Activated T-cell treated with anti-CD3 and anti-CD28 coated beads, Interleukin-2, amount 50 U/mL, for 48 hours (primary cell): Measurements from ENCODE around the gene NFE2L3.

ENCODE experiments used
- DNase-seq, 2 experiments: peaks; one replicate each; pipeline ENCODE4 v3.0.0-alpha.2; 2020

The NFE2L3 gene

DNA sequence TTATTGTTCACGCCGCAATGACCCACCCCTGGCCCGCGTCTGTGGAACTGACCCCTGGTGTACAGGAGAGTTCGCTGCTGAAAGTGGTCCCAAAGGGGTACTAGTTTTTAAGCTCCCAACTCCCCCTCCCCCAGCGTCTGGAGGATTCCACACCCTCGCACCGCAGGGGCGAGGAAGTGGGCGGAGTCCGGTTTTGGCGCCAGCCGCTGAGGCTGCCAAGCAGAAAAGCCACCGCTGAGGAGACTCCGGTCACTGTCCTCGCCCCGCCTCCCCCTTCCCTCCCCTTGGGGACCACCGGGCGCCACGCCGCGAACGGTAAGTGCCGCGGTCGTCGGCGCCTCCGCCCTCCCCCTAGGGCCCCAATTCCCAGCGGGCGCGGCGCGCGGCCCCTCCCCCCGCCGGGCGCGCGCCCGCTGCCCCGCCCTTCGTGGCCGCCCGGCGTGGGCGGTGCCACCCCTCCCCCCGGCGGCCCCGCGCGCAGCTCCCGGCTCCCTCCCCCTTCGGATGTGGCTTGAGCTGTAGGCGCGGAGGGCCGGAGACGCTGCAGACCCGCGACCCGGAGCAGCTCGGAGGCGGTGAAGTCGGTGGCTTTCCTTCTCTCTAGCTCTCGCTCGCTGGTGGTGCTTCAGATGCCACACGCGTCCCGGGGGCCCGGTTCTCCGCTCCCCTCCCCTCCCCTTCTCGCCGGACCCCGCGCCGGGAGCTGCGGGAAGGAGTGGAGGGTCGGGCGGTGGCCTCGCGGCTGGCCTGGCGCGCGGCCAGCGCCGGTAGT, 49.4 kb downstream of the NFE2L3 start, which contains the start of gene CBX3:
TSS of gene CBX3 (plus strand) at position 499 of the 772 bp plus-strand sequence. CDS start 1,254 bp downstream, outside the sequence.
- DNase-seq = peak; percentile 94 to 95

DNA sequence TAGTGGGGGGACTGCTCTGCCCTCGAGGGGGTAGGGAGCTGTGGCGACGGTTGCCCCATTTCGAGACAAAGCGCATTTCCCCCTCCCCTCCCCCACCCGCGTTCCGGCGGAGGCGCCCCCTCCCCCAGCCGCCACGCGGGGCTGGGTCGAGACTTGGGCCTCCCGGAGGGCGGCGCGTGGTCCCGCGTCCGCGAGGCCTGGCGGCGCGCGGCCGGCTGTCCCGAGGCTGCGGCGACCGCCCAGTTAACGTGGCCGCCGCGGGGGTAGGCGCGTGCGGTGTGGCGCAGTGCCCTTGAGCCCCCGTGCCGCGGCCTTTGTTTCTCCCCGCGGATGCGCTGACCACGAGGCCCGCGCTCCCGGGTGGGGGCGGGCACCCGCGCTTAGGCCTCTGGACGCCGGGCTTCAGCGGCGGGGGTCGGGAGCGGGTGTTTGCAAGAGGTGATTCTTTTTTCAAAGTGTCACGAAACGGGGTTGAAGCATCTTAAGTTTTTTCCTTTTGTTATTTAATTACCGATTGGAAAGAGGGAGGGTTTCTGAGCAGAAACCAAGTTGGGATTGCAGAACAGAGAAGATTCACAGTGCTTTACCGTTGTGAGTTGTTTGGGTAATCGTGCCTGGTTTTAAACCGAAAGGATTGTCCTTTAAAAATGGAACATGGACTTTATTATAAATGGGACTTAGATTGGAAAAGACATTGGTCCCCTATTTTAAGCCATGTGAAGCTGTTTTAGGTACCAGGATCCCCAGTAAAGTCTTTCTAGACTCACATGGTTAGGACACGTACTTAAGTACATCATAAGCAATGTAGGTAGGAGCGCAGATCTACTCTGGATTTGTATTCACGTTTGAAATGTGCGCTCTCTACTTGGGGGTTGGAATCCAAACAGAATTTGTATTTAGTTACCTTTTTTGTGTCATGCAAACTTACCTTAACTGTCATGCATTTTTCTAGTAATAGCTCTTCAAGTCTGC, 50.3 kb downstream of the NFE2L3 start:
- DNase-seq = peak; percentile 73 to 75

DNA sequence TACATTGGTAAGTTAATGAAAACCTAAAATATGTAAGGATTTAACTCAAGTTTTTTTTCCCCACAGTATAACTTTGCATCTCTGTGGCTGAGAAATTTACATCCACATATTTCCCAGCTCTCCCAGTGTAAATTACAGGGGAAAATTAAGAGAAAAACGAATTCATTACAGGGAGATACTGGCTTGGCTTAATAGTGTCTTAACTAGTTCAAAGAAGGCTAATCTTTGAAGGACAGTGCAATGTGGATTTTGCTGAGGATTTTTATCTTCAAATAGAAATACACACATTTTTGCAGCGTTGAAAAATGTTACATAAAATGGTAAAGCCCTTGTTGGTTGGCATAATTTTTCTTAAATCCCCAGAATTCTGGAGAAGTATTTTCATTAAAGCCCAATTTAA, 51.0 kb downstream of the NFE2L3 start:
- no peak for DNase-seq

DNA sequence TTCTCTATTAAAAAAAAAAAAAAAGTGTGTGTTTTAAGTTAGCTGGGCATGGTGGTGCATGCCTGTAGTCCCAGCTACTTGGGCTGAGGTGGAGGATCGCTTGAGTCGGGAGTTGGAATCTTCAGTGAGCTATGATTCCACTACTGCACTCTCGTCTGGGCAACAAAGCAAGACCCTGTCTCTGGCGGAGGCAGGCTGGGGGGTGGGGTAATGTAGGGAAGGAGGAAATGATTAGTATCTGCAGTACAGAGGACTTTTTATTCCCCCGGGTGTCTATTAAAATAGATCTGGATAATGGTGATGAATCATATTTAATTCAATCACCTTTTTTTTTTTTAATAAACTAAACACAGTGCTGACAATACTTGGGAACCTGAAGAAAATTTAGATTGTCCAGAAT, 56.0 kb downstream of the NFE2L3 start:
- DNase-seq = no peak

DNA sequence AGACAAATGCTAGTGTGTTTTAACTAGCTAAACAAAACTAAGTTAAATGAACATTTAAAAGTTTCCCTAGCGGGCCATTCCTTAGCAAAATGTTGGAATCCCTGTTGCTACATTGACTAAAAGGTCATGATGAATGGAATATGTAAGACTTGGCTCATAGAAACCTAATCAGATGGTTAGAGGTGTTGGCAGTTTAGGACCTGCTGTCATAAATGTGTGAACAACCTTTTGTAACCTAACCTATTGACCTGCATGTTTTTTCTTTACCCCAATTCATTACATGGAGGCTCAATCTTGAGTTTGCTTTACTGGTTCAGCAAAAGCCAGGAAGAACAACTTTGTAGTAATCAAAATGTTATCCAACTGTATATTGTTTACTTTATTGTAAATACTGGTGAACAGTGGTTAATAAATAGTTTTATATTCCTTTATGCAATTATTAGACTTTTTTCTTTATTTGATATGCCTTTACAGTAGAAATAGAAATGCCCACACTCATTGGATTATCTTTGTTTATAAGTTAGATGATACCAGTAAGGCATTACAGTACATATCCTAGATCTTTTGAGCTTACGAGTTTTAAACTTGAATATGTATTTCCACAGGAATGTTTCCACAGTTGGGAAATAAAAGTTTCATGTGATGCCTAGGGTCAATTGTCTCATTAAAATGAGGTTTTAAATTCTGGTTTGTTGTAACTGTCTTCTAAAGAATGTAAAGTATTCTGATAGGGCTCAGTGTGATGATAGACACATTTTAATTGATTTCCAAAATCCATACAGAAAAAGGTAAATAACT, 61.1 kb downstream of the NFE2L3 start:
- DNase-seq = no peak

DNA sequence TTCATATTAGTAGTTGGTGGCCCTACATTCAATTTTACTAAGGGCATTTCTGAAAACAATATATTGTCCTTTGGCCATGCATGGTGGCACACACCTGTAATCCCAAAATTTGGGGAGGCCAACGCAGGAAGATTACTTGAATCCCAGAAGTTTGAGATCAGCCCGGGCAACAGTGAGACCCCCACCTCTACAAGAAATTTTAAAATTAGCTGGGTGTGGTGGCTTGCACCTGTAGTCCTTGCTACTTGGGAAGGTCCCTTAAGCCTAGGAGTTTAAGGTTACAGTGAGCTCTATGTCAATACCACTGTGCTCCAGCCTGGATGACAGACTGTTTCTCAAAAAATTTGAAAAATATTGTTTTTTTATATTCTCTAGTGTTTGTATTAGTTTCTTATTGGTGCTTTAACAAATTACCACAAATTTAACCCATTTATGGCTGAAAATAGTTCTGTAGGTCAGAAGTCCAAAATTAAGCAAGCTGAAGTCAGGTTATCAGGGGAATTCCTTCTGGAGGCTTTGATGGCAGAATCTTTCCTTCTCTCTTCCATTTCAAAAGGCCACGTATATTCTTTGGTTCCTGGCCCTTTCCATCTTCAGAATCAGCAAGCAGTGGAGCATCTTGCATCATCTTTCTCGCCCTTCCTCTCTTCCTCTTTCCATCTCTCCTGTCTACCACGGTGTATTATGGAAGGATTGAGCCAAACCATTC, 62.0 kb downstream of the NFE2L3 start:
- DNase-seq = no peak

DNA sequence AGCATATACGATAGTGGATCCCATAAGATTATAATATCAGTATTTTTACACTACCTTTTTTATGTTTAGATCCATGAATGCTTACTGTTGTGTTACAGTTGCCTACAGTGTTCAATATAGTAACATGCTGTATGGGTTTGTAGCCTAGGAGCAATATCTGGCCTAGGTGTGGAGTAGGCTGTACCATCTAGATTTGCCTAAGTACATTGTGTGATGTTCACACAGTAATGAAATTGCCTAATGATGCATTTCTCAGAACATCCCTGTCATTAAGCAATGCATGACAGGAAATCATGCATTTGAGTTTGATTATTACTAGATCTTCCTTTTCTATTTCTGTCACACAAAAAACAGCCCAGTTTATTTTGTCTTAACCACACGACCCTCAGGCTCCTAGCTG, 64.1 kb downstream of the NFE2L3 start:
- DNase-seq = no peak

GRCh38 chr7:26224359-26224758, 72.4 kb downstream of the NFE2L3 start:
- no peak for DNase-seq

DNA sequence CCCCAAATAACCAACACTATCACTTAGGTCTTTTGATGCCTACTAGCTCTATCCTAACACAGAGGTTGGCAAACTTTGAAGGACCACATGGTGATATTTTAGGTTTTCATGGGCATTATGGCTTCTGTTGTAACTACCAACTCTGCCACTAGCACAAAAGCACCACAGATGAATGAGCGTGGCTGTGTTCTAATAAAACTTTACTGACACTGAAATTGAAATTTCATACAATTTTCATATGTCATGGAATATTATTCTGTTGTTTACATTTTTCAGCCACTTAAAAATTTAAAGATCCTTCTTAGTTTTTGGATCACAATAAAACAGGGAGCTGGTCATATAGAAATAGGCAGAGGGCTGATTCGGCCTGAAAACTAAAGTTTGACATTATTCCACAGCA, 76.0 kb downstream of the NFE2L3 start:
- no peak for DNase-seq

- DNase-seq = no peak
Observed at GRCh38 chr7:26233902-26234511, 82.0 kb downstream of the NFE2L3 start.
